GM12878 (cell line): ENCODE measurements around the gene TRIM7. TPM values are rescaled to one million over a fixed set of nuclear protein-coding genes. Genes with fewer than 3 reads are reported as not detected.
A peak's percentile ranks its signal among the peaks of the same experiment; 100 is the strongest.

ENCODE experiments used
- ATAC-seq: fragments of 200-7000 bp; cut with Tn5 transposase; 3 replicates; pipeline ENCODE4 v1.9.1; 2020; ENCODE audit warnings: mild to moderate bottlenecking, moderate library complexity
- BruUV-seq: library from RNA; stranded (reverse); fragments of 400-500 nt; replicated peaks from 2 replicates; lab custom pipeline; 2021; lab: Mats Ljungman, UMichigan
- CTCF ChIA-PET: fragments of 300-600 bp; sonication (Branson Sonifier 250); formaldehyde crosslinking; extraction: SDS; loops from one replicate; lab custom pipeline; 2021; ENCODE audit warnings: inconsistent platforms; lab: Yijun Ruan, JAX
- POLR2A ChIA-PET: fragments of 350-600 bp; formaldehyde crosslinking; extraction: SDS; loops from one replicate; lab custom pipeline; 2021; ENCODE audit warnings: inconsistent platforms; lab: Charles Lee
- RAD21 ChIA-PET: fragments of 300-600 bp; sonication (Branson Sonifier 250); formaldehyde crosslinking; loops from one replicate; lab custom pipeline; 2023; ENCODE audit warnings: antibody characterized with exemption; ENCODE audit not compliant: unreplicated experiment; lab: Charles Lee
- SMC1A ChIA-PET: fragments of 300-600 bp; sonication (Branson Sonifier 250); formaldehyde crosslinking; loops from one replicate; lab custom pipeline; 2023; ENCODE audit not compliant: unreplicated experiment, uncharacterized antibody; lab: Charles Lee
- DNase-seq: peaks from one replicate; pipeline ENCODE4 v3.0.0-alpha.2; 2011; ENCODE audit warnings: low read depth, low spot score
- FAIRE-seq: peaks from 3 replicates; lab custom pipeline; 2011; peaks lifted over from hg19 to GRCh38; lab: Jason Lieb, UNC
- H2AFZ ChIP-seq: 2 replicates; pipeline ENCODE4 v1.6.0; 2011; ENCODE audit warnings: low read depth, low read length, control low read depth; ENCODE audit not compliant: control insufficient read depth
- H3K27ac ChIP-seq: 2 replicates; pipeline ENCODE4 v1.5.1; 2011; ENCODE audit warnings: control low read depth; ENCODE audit not compliant: control insufficient read depth, insufficient read depth
- H3K27me3 ChIP-seq, 2 experiments: replicated peaks in 1 of 2; 2 replicates each; pipeline versions ENCODE4 v1.6.0 to v1.6.1; 2011; ENCODE audit warnings: low read length in 1 of 2; ENCODE audit not compliant: control insufficient read depth in 2 of 2, insufficient read depth in 2 of 2
- H3K36me3 ChIP-seq, 2 experiments: 2 replicates each; pipeline ENCODE4 v1.5.1; 2011; ENCODE audit warnings: low read length in 1 of 2; ENCODE audit not compliant: control insufficient read depth in 2 of 2, insufficient read depth in 2 of 2
- H3K4me1 ChIP-seq: 2 replicates; pipeline ENCODE4 v1.6.1; 2011; ENCODE audit warnings: mild to moderate bottlenecking, low read length, moderate library complexity, mixed read lengths; ENCODE audit not compliant: control insufficient read depth, insufficient read depth
- H3K4me2 ChIP-seq: 2 replicates; pipeline ENCODE4 v1.6.0; 2011; ENCODE audit warnings: control low read depth; ENCODE audit not compliant: control insufficient read depth, insufficient read depth
- H3K4me3 ChIP-seq: fragments of 200-600 bp; sonication (generic); 2 replicates; pipeline ENCODE4 v1.5.1; 2016
- H3K79me2 ChIP-seq: 2 replicates; pipeline ENCODE4 v1.6.0; 2011; ENCODE audit warnings: low read length; ENCODE audit not compliant: control insufficient read depth, insufficient read depth
- H3K9ac ChIP-seq: 2 replicates; pipeline ENCODE4 v1.8.0; 2011; ENCODE audit warnings: low read length, control low read depth, mixed read lengths; ENCODE audit not compliant: control insufficient read depth, insufficient read depth
- H3K9me3 ChIP-seq: replicated peaks from 3 replicates; pipeline ENCODE4 v1.5.1; 2011; ENCODE audit warnings: mild to moderate bottlenecking, low read length; ENCODE audit not compliant: control insufficient read depth, insufficient read depth
- H4K20me1 ChIP-seq: 2 replicates; pipeline ENCODE4 v1.6.0; 2011; ENCODE audit not compliant: control insufficient read depth, insufficient read depth
- EED ChIP-seq: sonication (generic); IDR thresholded peaks from 2 replicates; pipeline ENCODE4 v1.6.1; 2016; ENCODE audit warnings: antibody characterized with exemption, low read depth
- POLR2A ChIP-seq: IDR thresholded peaks from 2 replicates; pipeline ENCODE4 v1.6.1; 2011; ENCODE audit warnings: low read depth, mild to moderate bottlenecking, low read length
- POLR2AphosphoS2 ChIP-seq: IDR thresholded peaks from 2 replicates; pipeline ENCODE4 v1.6.1; 2011; ENCODE audit warnings: low read depth, mild to moderate bottlenecking, low read length, improper control_type of control experiment, moderate library complexity
- POLR2AphosphoS5 ChIP-seq: IDR thresholded peaks from 2 replicates; pipeline ENCODE4 v1.6.1; 2011; ENCODE audit warnings: mild to moderate bottlenecking, low read length, inconsistent platforms
- WGBS: methylation state at CpG from one replicate; pipeline ENCODE4 v1.1.6; 2016; ENCODE audit warnings: low lambda C conversion rate; ENCODE audit not compliant: insufficient replicate concordance, insufficient coverage; ENCODE audit errors: missing lambda C conversion rate; 5-methylcytosine and 5-hydroxymethylcytosine counted together
- in situ Hi-C: fragments of 300-500 bp; cut with MboI; formaldehyde crosslinking; loops from 9 replicates; pipeline ENCODE4 v1.14.3; 2018; ENCODE audit warnings: mixed read lengths
- intact Hi-C: fragments of 100-400 bp; cut with micrococcal nuclease; formaldehyde crosslinking; loops from one replicate; pipeline ENCODE4 v1.14.2; 2022; ENCODE audit not compliant: unreplicated experiment
- polyA plus RNA-seq, 11 experiments: library from polyadenylated mRNA; depleted of rRNA in 4 of 11; unstranded in 6 of 11; stranded (reverse) in 5 of 11; fragments of >200 nt; fragmentation: Nextera tagmentation in 4 of 11; fragmentation: Illumina TruSeq in 1 of 11; extraction: Ambion mirVana in 4 of 11; extraction: Trizol in 1 of 11; gene quantifications; 1 replicate in 1 of 11; 2 replicates in 10 of 11; pipeline versions ENCODE4 v1.2.1 to v1.2.3, GENCODE V29; 2011 to 2016; ENCODE audit warnings: inconsistent platforms in 2 of 11, missing spikeins in 2 of 11, low read depth in 1 of 11
- total RNA-seq, 4 experiments: library from RNA; depleted of rRNA in 3 of 4; stranded (reverse); fragments of >200 nt in 3 of 4; fragmentation: Illumina TruSeq in 1 of 4; extraction: Trizol in 1 of 4; gene quantifications; 2 replicates each; pipeline versions ENCODE4 v1.2.1 to v1.2.3, GENCODE V29; 2013 to 2021
- TF ChIP-seq, protein P1 (sequence below): fragments of 150-350 bp; IDR thresholded peaks from 2 replicates; pipeline ENCODE4 v1.6.1; 2016; ENCODE audit warnings: low read depth, low read length

TRIM7 gene
- total and polyA plus RNA-seq, 10 of the 15 experiments (the other 5 are each of a cell fraction or from before 2014, with no cell fraction given), result 0.02 to 1.6 (median 0.41) TPM

DNA sequence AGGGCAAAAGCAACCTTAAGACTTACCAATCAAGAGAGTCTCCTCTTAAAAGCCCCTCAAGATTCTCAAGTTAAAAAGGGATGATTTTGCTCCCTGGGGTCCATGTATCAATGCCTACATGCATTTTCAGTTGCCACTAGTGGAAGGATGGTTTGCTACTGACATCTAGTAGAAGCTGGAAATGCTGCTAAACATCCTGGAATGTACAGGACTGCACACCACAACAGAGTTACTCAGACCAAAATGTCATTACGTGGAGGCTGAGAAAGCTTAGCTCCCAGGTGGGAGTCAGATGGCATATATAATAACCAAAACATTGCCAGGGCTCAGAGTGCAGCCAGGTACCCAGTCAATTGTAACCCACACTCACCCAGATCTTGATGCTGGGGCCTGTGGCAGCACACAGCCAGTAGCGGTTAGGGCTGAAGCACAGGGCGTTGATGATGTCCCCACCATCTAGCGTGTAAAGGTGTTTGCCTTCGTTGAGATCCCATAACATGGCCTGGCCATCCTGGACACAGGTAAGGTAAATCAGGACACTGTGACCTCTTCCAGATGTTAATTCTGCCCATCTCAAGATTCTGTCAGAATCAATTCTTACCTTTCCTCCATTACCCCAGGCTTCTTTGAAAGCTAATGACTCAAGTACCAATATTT, 32.9 kb upstream of the TRIM7 start:
- ChIA-PET RAD21 (no interaction called here), POLR2A (interaction anchor here (0.9 to 1.8 kb wide), 4 partner anchors 10 to 46 kb away, joined by 3 to 7 read pairs (median 4); partner anchors contain the start of gene TRIM41), SMC1A (no interaction called here), CTCF (interaction anchor here (0.7 kb wide), 1 partner anchor 19 kb away, joined by 3 read pairs; no protein-coding TSS in a partner anchor)
- H3K79me2 ChIP-seq, result peaks cover 48% of the 10 kb centered on the region
- no peak for DNase-seq
- peak; percentile 59; the same call in 1 of the 2 replicates for TF ChIP-seq POLR2A
- TF ChIP-seq, protein P1, sequence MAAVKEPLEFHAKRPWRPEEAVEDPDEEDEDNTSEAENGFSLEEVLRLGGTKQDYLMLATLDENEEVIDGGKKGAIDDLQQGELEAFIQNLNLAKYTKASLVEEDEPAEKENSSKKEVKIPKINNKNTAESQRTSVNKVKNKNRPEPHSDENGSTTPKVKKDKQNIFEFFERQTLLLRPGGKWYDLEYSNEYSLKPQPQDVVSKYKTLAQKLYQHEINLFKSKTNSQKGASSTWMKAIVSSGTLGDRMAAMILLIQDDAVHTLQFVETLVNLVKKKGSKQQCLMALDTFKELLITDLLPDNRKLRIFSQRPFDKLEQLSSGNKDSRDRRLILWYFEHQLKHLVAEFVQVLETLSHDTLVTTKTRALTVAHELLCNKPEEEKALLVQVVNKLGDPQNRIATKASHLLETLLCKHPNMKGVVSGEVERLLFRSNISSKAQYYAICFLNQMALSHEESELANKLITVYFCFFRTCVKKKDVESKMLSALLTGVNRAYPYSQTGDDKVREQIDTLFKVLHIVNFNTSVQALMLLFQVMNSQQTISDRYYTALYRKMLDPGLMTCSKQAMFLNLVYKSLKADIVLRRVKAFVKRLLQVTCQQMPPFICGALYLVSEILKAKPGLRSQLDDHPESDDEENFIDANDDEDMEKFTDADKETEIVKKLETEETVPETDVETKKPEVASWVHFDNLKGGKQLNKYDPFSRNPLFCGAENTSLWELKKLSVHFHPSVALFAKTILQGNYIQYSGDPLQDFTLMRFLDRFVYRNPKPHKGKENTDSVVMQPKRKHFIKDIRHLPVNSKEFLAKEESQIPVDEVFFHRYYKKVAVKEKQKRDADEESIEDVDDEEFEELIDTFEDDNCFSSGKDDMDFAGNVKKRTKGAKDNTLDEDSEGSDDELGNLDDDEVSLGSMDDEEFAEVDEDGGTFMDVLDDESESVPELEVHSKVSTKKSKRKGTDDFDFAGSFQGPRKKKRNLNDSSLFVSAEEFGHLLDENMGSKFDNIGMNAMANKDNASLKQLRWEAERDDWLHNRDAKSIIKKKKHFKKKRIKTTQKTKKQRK, result no peak
- TF ChIP-seq POLR2AphosphoS2, result 0 out of 2 replicates have a peak, but pooled peaks have one; percentile 11
- TF ChIP-seq POLR2AphosphoS5, result peak; percentile 58; the same call in 1 of the 2 replicates
- no peak for TF ChIP-seq EED
- intact Hi-C loops (no loop called here), in situ Hi-C loops (no loop called here)
- BruUV-seq, result no TSS peak
- H2AFZ ChIP-seq, result no peak overlapping the region
- H4K20me1 ChIP-seq, result peaks cover 17% of the 10 kb centered on the region
- H3K9me3 ChIP-seq, result no peaks in the 10 kb centered on the region
- no peaks in the 10 kb centered on the region for H3K27me3 ChIP-seq
- H3K4me1 ChIP-seq, result peaks cover 11% of the 10 kb centered on the region
- H3K4me3 ChIP-seq, result no peak overlapping the region; the same call in 1 of the 2 replicates
- H3K27ac ChIP-seq, result no peak overlapping the region
- H3K9ac ChIP-seq, result no peak overlapping the region
- no peak overlapping the region for H3K4me2 ChIP-seq
- 87% methylated on average over 5 of the region's 5 CpGs for WGBS
- no peak for FAIRE-seq
- ATAC-seq, result no peak
- peaks cover 52 to 53% of the 10 kb centered on the region in 2 experiments for H3K36me3 ChIP-seq
